K562 (cell line): ENCODE results near the gene ZNF749. TPM values are rescaled to one million over a fixed set of nuclear protein-coding genes. Genes with fewer than 3 reads are reported as not detected.
A peak's percentile ranks its signal among the peaks of the same experiment; 100 is the strongest.

Experiments used
- CHD7 ChIP-seq: fragments of 200-600 bp; sonication (generic); IDR thresholded peaks from one replicate; pipeline ENCODE4 v1.6.1; 2012; ENCODE audit warnings: mild to moderate bottlenecking, low read depth, low read length, inconsistent platforms
- HMBOX1 ChIP-seq: sonication (generic); IDR thresholded peaks from 2 replicates; pipeline ENCODE4 v1.6.1; 2016
- MED1 ChIP-seq: sonication (generic); formaldehyde crosslinking; IDR thresholded peaks from 2 replicates; pipeline ENCODE4 v1.8.1; 2023; ENCODE audit warnings: missing genetic modification reagents, borderline replicate concordance
- MNT ChIP-seq, 2 experiments: fragments of 450-650 bp; conservative IDR thresholded peaks; 2 replicates each; pipeline ENCODE4 v1.6.1; 2017; ENCODE audit warnings: mild to moderate bottlenecking in 2 of 2, moderate library complexity in 2 of 2
- PTBP1 ChIP-seq: fragments of 200-400 bp; formaldehyde crosslinking; IDR thresholded peaks from 2 replicates; pipeline ENCODE4 v1.6.1; 2017; ENCODE audit warnings: low read depth, low read length
- ZNF212 ChIP-seq: fragments of 450-650 bp; formaldehyde crosslinking; IDR thresholded peaks from 2 replicates; pipeline ENCODE4 v1.4.0; 2020; ENCODE audit warnings: mild to moderate bottlenecking
- polyA plus RNA-seq, 8 experiments: library from polyadenylated mRNA; depleted of rRNA in 4 of 8; stranded (reverse) in 5 of 8; unstranded in 3 of 8; fragments of >200 nt; fragmentation: Nextera tagmentation in 2 of 8; fragmentation: Illumina TruSeq in 1 of 8; extraction: Ambion mirVana in 2 of 8; extraction: Trizol in 1 of 8; gene quantifications; 2 replicates each; pipeline versions ENCODE4 v1.2.1 to v1.2.3, GENCODE V29; 2011 to 2014; ENCODE audit warnings: inconsistent platforms in 1 of 8, missing spikeins in 1 of 8
- total RNA-seq, 7 experiments: library from RNA; depleted of rRNA in 6 of 7; stranded (reverse); fragments of >200 nt in 6 of 7; fragmentation: Illumina TruSeq in 2 of 7; extraction: Trizol in 2 of 7; gene quantifications; 2 replicates each; pipeline versions ENCODE4 v1.2.1 to v1.2.3, GENCODE V29; 2011 to 2021; ENCODE audit warnings: low replicate concordance in 1 of 7

The ZNF749 gene
- total and polyA plus RNA-seq, 9 of the 15 experiments (the other 6 are each of a cell fraction or from before 2014, with no cell fraction given): 5.3 to 33.2 (median 15.0) TPM

DNA sequence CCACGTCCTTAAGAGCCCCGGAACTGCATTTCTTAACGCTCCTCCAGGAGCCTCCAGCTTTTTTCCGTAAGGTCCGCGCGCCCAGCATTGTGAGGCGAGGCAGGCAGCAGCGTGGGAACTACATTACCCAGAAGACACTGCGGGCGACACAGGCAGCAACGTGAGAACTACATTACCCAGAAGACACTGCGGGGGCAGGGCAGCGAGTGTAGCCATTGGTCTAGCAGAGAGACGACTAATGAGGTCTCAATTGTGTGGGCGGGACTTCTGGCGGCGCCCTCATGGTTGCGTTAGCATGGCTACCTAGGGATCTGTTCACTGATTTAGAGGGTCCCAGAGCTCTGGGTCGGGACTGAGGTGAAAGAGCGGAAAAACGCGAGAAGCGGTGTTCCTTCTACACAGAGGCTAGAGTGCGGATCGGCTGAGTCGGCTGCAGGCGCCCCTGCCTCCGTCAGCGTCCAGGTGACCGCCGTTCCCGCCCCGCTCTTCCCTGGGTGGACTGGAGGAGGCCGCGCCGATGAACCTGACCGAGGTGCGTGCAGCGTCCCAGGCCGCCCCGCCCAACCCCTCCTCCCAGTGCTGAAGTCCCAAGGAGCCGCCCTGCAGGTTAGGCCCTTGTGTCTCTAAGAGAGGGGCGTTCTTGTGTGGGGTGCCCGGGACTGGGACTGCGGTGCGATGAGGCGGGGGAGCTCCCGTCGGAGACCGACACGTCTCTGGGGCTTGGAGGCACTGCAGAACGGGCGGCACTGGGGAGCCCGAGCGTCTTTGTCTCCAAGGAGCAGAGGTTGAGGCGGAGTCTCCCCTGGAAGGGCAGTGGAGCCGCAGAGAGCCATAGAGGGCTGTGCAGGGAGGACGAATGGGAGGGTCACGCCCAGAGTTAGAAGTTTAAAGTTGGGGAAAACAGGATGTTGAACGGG, at the start of gene ZNF749 (continued):
- TF ChIP-seq MNT (conservative IDR thresholded peaks at IDR 0.05) (peak; percentile 80 to 89; a peak in 3 of 4 replicates), MED1 (CRISPR knock-in tag) (no peak), HMBOX1 (no peak), CHD7 (no peak), PTBP1 (no peak), ZNF212 (CRISPR knock-in tag) (no peak)
